ENCODE data around the gene C3orf22. TPM values are rescaled to one million over a fixed set of nuclear protein-coding genes. Genes with fewer than 3 reads are reported as not detected.

The C3orf22 gene
- total and polyA plus RNA-seq, 2 experiments from 2014 or later, result not detected

DNA sequence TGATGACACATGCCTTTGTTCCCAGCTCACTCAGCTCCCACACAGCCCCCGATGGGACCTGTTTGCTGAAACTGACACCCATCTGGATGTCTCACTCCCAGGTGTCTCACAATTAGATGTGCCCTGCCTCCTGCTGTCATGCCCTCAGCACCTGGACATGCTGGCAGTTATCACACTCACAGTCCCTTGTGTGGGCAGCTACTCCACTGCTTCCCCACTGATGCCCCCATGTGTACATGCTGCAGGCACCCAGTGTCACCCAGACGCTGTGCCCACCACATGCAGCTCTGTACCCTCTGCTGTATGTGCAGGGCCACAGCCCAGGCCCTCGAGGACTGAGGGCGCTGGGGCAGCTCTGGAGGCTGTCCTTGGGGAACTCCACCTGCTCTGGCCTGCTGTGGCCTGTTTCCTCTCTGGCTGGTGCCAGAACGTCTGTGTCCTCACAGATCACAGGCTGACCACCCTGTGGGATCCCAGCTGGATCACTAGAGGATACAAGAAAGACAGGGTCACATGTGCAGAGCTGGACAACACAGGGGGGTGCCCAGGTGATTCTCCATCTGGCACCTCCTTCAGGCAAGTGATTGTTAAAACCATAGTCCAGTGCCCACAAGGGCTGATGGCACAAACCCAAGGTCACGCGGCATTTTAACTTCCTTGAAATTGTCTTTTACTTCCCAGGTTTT is 14.0 kb downstream of the C3orf22 start:
- no peaks in the 10 kb centered on the region for H3K36me3 ChIP-seq
- TF ChIP-seq CTCF (IDR thresholded peaks at IDR 0.05; ENCODE audit: low read depth, low read length), result no peak
- H3K4me1 ChIP-seq (ENCODE audit: low read depth), result peaks cover 6% of the 10 kb centered on the region
- no peak overlapping the region for H3K4me3 ChIP-seq
- no peak for DNase-seq (ENCODE audit: low read depth in 1 of 2, low spot score in 1 of 2)
- H3K27ac ChIP-seq, result no peak overlapping the region
- H3K27me3 ChIP-seq, result no peaks in the 10 kb centered on the region
- no peaks in the 10 kb centered on the region for H3K9me3 ChIP-seq (ENCODE audit: low read depth)

DNA sequence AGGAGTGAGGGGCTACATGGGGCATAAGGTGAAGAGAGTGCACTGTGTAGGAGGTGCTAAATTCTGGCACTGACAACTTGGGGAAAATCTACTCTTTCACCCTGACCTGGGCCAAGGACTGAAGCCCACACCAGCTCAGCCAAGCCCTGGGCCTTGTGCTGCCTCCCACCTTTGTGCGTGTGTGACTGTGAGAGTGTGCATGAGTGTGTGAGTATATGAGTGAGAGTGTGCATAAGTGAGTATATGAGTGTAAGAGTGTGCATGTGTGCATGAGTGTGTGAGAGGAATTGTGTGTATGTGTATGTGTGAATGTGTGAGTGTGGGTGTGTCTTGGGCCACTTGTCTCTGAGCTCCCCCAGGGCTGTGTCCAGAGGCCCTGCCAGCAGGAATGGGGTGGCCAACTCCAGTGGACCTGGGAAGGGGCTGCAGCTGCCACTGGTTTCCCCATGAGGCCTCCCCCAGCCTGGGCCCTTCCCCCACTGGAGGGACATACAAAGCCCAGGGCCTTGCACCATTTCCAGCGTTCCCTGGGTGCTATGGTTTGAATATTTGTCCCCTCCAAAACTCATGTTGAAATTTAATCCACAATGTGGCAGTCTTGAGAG is 15.2 kb downstream of the C3orf22 start:
- H3K36me3 ChIP-seq, result no peaks in the 10 kb centered on the region
- no peaks in the 10 kb centered on the region for H3K9me3 ChIP-seq (ENCODE audit: low read depth)
- no peak for DNase-seq (ENCODE audit: low read depth in 1 of 2, low spot score in 1 of 2)
- no peak overlapping the region for H3K4me3 ChIP-seq
- peaks cover 6% of the 10 kb centered on the region for H3K4me1 ChIP-seq (ENCODE audit: low read depth)
- TF ChIP-seq CTCF (IDR thresholded peaks at IDR 0.05; ENCODE audit: low read depth, low read length), result no peak
- H3K27ac ChIP-seq, result no peak overlapping the region
- no peaks in the 10 kb centered on the region for H3K27me3 ChIP-seq

GRCh38 chr3:126542340-126543241 is 16.1 kb downstream of the C3orf22 start:
- peaks cover 5% of the 10 kb centered on the region for H3K4me1 ChIP-seq (ENCODE audit: low read depth)
- no peaks in the 10 kb centered on the region for H3K27me3 ChIP-seq
- H3K27ac ChIP-seq, result no peak overlapping the region
- H3K36me3 ChIP-seq, result no peaks in the 10 kb centered on the region
- DNase-seq (ENCODE audit: low read depth in 1 of 2, low spot score in 1 of 2), result no peak
- no peak overlapping the region for H3K4me3 ChIP-seq
- no peak for TF ChIP-seq CTCF (IDR thresholded peaks at IDR 0.05; ENCODE audit: low read depth, low read length)
- no peaks in the 10 kb centered on the region for H3K9me3 ChIP-seq (ENCODE audit: low read depth)

GRCh38 chr3:126541628-126542339 is 16.9 kb downstream of the C3orf22 start:
- TF ChIP-seq CTCF (IDR thresholded peaks at IDR 0.05; ENCODE audit: low read depth, low read length), result no peak
- Histone ChIP-seq H3K4me1 (ENCODE audit: low read depth) (no peaks in the 10 kb centered on the region), H3K27me3 (no peaks in the 10 kb centered on the region), H3K9me3 (ENCODE audit: low read depth) (no peaks in the 10 kb centered on the region), H3K27ac (no peak overlapping the region), H3K36me3 (no peaks in the 10 kb centered on the region), H3K4me3 (no peak overlapping the region)
- peak in 1 of 2 donors; percentile 16 for DNase-seq (ENCODE audit: low read depth in 1 of 2, low spot score in 1 of 2)

GRCh38 chr3:126540951-126541627 is 17.6 kb downstream of the C3orf22 start:
- Histone ChIP-seq H3K4me3 (no peak overlapping the region), H3K27me3 (peaks cover 2% of the 10 kb centered on the region), H3K4me1 (ENCODE audit: low read depth) (no peaks in the 10 kb centered on the region), H3K9me3 (ENCODE audit: low read depth) (no peaks in the 10 kb centered on the region), H3K36me3 (no peaks in the 10 kb centered on the region), H3K27ac (no peak overlapping the region)
- no peak for TF ChIP-seq CTCF (IDR thresholded peaks at IDR 0.05; ENCODE audit: low read depth, low read length)
- DNase-seq (ENCODE audit: low read depth in 1 of 2, low spot score in 1 of 2), result no peak

All from cardiac muscle cell (in vitro differentiated cells and primary cell).